Activated B cell treated with CpG ODN at 0.5 μM for 24 hours (primary cell): ENCODE measurements around the gene SLIT3. TPM values are rescaled to one million over a fixed set of nuclear protein-coding genes. Genes with fewer than 3 reads are reported as not detected.

Experiments
- ATAC-seq: fragments of 200-7000 bp; cut with Tn5 transposase; one replicate; pipeline ENCODE4 v1.10.0; 2021; ENCODE audit warnings: low read depth, mild to moderate bottlenecking, moderate library complexity
- CTCF ChIA-PET: fragments of 350-600 bp; sonication (Branson Sonifier 250); formaldehyde crosslinking; loops from one replicate; lab custom pipeline; 2021; ENCODE audit warnings: antibody characterized with exemption; lab: Charles Lee
- POLR2A ChIA-PET: fragments of 350-600 bp; sonication (Branson Sonifier 250); formaldehyde crosslinking; loops from one replicate; lab custom pipeline; 2021; ENCODE audit warnings: antibody characterized with exemption; lab: Charles Lee
- DNase-seq: peaks from one replicate; pipeline ENCODE4 v3.0.0; 2022
- H3K27ac Mint-ChIP-seq: one replicate; pipeline ENCODE4 v1.8.0; 2020; ENCODE audit warnings: mixed read lengths
- H3K27me3 Mint-ChIP-seq: one replicate; pipeline ENCODE4 v1.8.0; 2021; ENCODE audit warnings: mixed read lengths
- H3K36me3 Mint-ChIP-seq: one replicate; pipeline ENCODE4 v1.8.0; 2021; ENCODE audit warnings: low read depth, mixed read lengths
- H3K4me1 Mint-ChIP-seq: one replicate; pipeline ENCODE4 v1.8.0; 2021; ENCODE audit warnings: mixed read lengths
- H3K4me3 Mint-ChIP-seq: one replicate; pipeline ENCODE4 v1.8.0; 2020; ENCODE audit warnings: mild to moderate bottlenecking, mixed read lengths
- H3K9me3 Mint-ChIP-seq: one replicate; pipeline ENCODE4 v1.8.0; 2020; ENCODE audit warnings: mixed read lengths
- CTCF ChIP-seq: fragments of 200-600 bp; IDR thresholded peaks from one replicate; pipeline ENCODE4 v1.8.0; 2022; ENCODE audit warnings: antibody characterized with exemption, mild to moderate bottlenecking
- intact Hi-C: fragments of 100-400 bp; cut with micrococcal nuclease; formaldehyde crosslinking; loops from one replicate; pipeline ENCODE4 v1.15.1; 2024
- total RNA-seq: library from RNA; stranded (reverse); gene quantifications from 2 replicates; pipeline ENCODE4 v1.2.3, GENCODE V29; 2022

The SLIT3 gene
- total RNA-seq, 1 donor from 2014 or later: not detected

- no peak overlapping the region for H3K4me3 Mint-ChIP-seq
- no peaks in the 10 kb centered on the region for H3K36me3 Mint-ChIP-seq
- H3K27ac Mint-ChIP-seq: no peak overlapping the region
- ChIA-PET CTCF (no interaction called here), POLR2A (no interaction called here)
- no peak for TF ChIP-seq CTCF
- peaks cover 2% of the 10 kb centered on the region for H3K27me3 Mint-ChIP-seq
- intact Hi-C loops: no loop called here
- ATAC-seq (no peak), DNase-seq (no peak)
- H3K4me1 Mint-ChIP-seq: no peaks in the 10 kb centered on the region
- no peaks in the 10 kb centered on the region for H3K9me3 Mint-ChIP-seq
Measured at GRCh38 chr5:169169783-169170182, 131.2 kb downstream of the SLIT3 start.

GRCh38 chr5:169168280-169168679 is 132.7 kb downstream of the SLIT3 start:
- ChIA-PET CTCF (no interaction called here), POLR2A (no interaction called here)
- no peaks in the 10 kb centered on the region for H3K4me1 Mint-ChIP-seq
- no peak overlapping the region for H3K4me3 Mint-ChIP-seq
- TF ChIP-seq CTCF: no peak
- intact Hi-C loops: no loop called here
- DNase-seq: no peak
- H3K27me3 Mint-ChIP-seq: peaks cover 4% of the 10 kb centered on the region
- ATAC-seq: no peak
- H3K36me3 Mint-ChIP-seq: no peaks in the 10 kb centered on the region
- H3K9me3 Mint-ChIP-seq: no peaks in the 10 kb centered on the region
- H3K27ac Mint-ChIP-seq: no peak overlapping the region

GRCh38 chr5:169166078-169166477 is 134.9 kb downstream of the SLIT3 start:
- DNase-seq: no peak
- H3K4me3 Mint-ChIP-seq: no peak overlapping the region
- ChIA-PET POLR2A (no interaction called here), CTCF (no interaction called here)
- no peak for TF ChIP-seq CTCF
- ATAC-seq: no peak
- no peaks in the 10 kb centered on the region for H3K36me3 Mint-ChIP-seq
- H3K4me1 Mint-ChIP-seq: no peaks in the 10 kb centered on the region
- intact Hi-C loops: no loop called here
- no peak overlapping the region for H3K27ac Mint-ChIP-seq
- H3K27me3 Mint-ChIP-seq: peaks cover 4% of the 10 kb centered on the region
- H3K9me3 Mint-ChIP-seq: no peaks in the 10 kb centered on the region

GRCh38 chr5:169165052-169165451 is 135.9 kb downstream of the SLIT3 start:
- peaks cover 4% of the 10 kb centered on the region for H3K27me3 Mint-ChIP-seq
- no peaks in the 10 kb centered on the region for H3K4me1 Mint-ChIP-seq
- ChIA-PET POLR2A (no interaction called here), CTCF (no interaction called here)
- DNase-seq (no peak), ATAC-seq (no peak)
- intact Hi-C loops: no loop called here
- no peak for TF ChIP-seq CTCF
- no peaks in the 10 kb centered on the region for H3K36me3 Mint-ChIP-seq
- no peaks in the 10 kb centered on the region for H3K9me3 Mint-ChIP-seq
- H3K27ac Mint-ChIP-seq: no peak overlapping the region
- H3K4me3 Mint-ChIP-seq: no peak overlapping the region

GRCh38 chr5:169164481-169164925 is 136.4 kb downstream of the SLIT3 start:
- no peaks in the 10 kb centered on the region for H3K4me1 Mint-ChIP-seq
- no peaks in the 10 kb centered on the region for H3K36me3 Mint-ChIP-seq
- H3K9me3 Mint-ChIP-seq: peaks cover 2% of the 10 kb centered on the region
- no peak for ATAC-seq
- H3K27ac Mint-ChIP-seq: no peak overlapping the region
- ChIA-PET CTCF (no interaction called here), POLR2A (no interaction called here)
- H3K27me3 Mint-ChIP-seq: peaks cover 4% of the 10 kb centered on the region
- no peak overlapping the region for H3K4me3 Mint-ChIP-seq
- no peak for TF ChIP-seq CTCF
- intact Hi-C loops: no loop called here
- no peak for DNase-seq
